ENCODE results near the gene BRSK2. TPM values are rescaled to one million over a fixed set of nuclear protein-coding genes. Genes with fewer than 3 reads are reported as not detected.

The BRSK2 gene
- total and polyA plus RNA-seq, 2 donors: 0.14 to 1.1 TPM

DNA sequence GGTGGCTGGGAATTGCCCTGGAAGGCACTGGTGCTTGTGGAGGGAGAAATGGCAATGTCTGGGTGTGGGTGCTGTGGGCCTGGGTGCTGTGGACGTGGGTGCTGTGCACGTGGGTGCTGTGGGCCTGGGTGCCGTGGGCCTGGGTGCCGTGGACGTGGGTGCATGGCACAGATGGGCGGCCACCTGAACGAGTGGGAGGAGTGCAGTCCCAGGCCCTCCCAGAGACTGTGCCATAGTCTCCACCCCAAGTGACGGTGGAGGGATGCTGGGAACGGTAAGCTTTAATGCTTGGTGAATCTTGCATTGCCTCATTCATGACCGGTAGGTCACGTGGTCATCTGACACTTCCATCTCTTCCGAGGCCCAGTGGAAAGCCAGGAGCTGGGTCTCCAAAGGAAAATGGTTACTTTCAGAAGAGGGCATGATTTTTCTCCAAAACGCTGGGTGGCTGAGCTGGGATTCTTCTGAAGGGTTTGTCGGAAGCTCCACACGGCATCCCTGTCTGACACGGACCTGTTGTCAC lies 28.8 kb upstream of the BRSK2 start:
- 93% methylated on average over 16 of the region's 16 CpGs for WGBS
- H3K36me3 ChIP-seq (ENCODE audit: control insufficient read depth in 2 of 2, insufficient read depth in 2 of 2, low read length in 1 of 2): no peaks in the 10 kb centered on the region

DNA sequence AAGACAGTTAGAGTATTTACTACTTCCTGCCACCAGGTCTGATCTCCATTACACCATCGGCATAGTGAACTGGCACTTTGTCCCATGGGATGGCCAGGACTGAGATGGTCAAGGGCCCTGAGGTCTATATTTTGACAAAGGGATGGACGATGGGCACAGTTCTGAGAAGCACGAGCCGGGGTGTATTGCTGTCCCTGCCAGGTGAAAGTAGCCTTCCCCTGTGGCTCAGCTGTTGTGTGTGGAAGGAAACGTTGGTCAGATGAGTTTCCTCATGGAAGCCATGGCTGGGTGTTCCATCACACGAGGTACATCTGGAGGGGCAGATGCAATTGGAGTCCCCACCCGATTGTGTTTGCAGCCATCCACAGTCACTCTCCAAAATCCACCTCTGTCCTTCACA lies 27.9 kb upstream of the BRSK2 start:
- Histone ChIP-seq H3K27me3 (ENCODE audit: control insufficient read depth in 2 of 2, insufficient read depth in 1 of 2, low read length in 1 of 2) (no peaks in the 10 kb centered on the region), H3K36me3 (ENCODE audit: control insufficient read depth in 2 of 2, insufficient read depth in 2 of 2, low read length in 1 of 2) (no peaks in the 10 kb centered on the region), H3K4me3 (ENCODE audit: low read length in 2 of 2) (no peak overlapping the region), H3K9me3 (ENCODE audit: control insufficient read depth in 2 of 2, insufficient read depth in 1 of 2, low read length in 1 of 2) (peaks cover 0 to 10% of the 10 kb centered on the region in 2 donors), H3K4me1 (ENCODE audit: control insufficient read depth in 2 of 2, insufficient read depth in 2 of 2, low read length in 2 of 2) (no peaks in the 10 kb centered on the region), H3K27ac (ENCODE audit: low read depth in 1 of 2, low read length in 1 of 2) (no peak overlapping the region)
- WGBS: 81% methylated on average over 7 of the region's 7 CpGs
- no peak for DNase-seq (ENCODE audit: low read depth in 6 of 9, low spot score in 9 of 9)

More for the DNA sequence above, 28.8 kb upstream of the BRSK2 start:
- Histone ChIP-seq H3K4me1 (ENCODE audit: control insufficient read depth in 2 of 2, insufficient read depth in 2 of 2, low read length in 2 of 2) (no peaks in the 10 kb centered on the region), H3K4me3 (ENCODE audit: low read length in 2 of 2) (no peak overlapping the region), H3K27ac (ENCODE audit: low read depth in 1 of 2, low read length in 1 of 2) (no peak overlapping the region), H3K27me3 (ENCODE audit: control insufficient read depth in 2 of 2, insufficient read depth in 1 of 2, low read length in 1 of 2) (no peaks in the 10 kb centered on the region), H3K9me3 (ENCODE audit: control insufficient read depth in 2 of 2, insufficient read depth in 1 of 2, low read length in 1 of 2) (peaks cover 1 to 8% of the 10 kb centered on the region in 2 donors)
- DNase-seq (ENCODE audit: low read depth in 6 of 9, low spot score in 9 of 9): no peak

DNA sequence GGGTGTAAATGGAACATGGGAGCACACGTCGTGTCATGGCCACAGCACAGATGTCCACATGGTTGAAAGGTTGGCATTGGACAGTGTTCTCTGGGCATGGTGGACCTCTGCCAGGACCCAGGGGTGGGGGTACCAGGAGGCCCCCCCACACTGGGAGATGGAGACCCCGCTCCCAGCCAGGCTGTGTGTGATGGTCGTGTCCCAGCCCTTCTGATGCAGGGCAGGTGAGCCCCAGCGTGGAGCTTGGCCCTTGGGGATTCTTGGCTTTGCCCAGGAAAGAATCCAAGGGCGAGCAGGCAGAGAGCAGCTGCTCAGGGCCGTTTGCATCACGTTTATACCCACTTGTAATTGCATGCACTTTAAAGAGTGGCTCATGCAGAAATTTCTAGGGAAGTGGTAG lies 22.0 kb upstream of the BRSK2 start:
- H3K27me3 ChIP-seq (ENCODE audit: control insufficient read depth in 2 of 2, insufficient read depth in 1 of 2, low read length in 1 of 2): no peaks in the 10 kb centered on the region
- no peaks in the 10 kb centered on the region for H3K36me3 ChIP-seq (ENCODE audit: control insufficient read depth in 2 of 2, insufficient read depth in 2 of 2, low read length in 1 of 2)
- H3K4me1 ChIP-seq (ENCODE audit: control insufficient read depth in 2 of 2, insufficient read depth in 2 of 2, low read length in 2 of 2): no peaks in the 10 kb centered on the region
- DNase-seq (ENCODE audit: low read depth in 6 of 9, low spot score in 9 of 9): no peak
- no peak overlapping the region for H3K4me3 ChIP-seq (ENCODE audit: low read length in 2 of 2)
- peaks cover 0 to 29% of the 10 kb centered on the region in 2 donors for H3K9me3 ChIP-seq (ENCODE audit: control insufficient read depth in 2 of 2, insufficient read depth in 1 of 2, low read length in 1 of 2)
- H3K27ac ChIP-seq (ENCODE audit: low read depth in 1 of 2, low read length in 1 of 2): no peak overlapping the region
- 93% methylated on average over 8 of the region's 8 CpGs for WGBS

DNA sequence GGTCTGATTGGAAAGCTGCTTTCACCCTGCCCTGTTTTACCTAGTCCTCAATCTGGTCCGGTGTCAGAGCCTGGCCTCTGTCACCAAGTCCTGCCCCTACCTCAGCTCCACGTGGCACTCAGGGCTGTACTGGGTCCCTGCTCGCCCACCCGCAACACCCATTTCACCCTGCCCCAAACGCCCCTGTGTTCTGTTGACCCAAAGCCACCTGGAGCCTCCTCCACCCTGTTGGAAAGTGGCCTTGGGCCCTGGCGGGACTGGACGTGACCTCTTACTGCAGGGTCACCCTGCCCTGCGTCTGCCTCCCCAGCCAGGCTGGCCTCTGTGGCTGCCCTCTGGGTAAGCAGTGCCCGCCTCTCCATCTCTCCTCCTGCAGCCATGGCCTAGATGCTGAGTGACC lies 21.5 kb upstream of the BRSK2 start:
- no peaks in the 10 kb centered on the region for H3K36me3 ChIP-seq (ENCODE audit: control insufficient read depth in 2 of 2, insufficient read depth in 2 of 2, low read length in 1 of 2)
- no peak overlapping the region for H3K4me3 ChIP-seq (ENCODE audit: low read length in 2 of 2)
- H3K9me3 ChIP-seq (ENCODE audit: control insufficient read depth in 2 of 2, insufficient read depth in 1 of 2, low read length in 1 of 2): peaks cover 0 to 29% of the 10 kb centered on the region in 2 donors
- no peaks in the 10 kb centered on the region for H3K4me1 ChIP-seq (ENCODE audit: control insufficient read depth in 2 of 2, insufficient read depth in 2 of 2, low read length in 2 of 2)
- H3K27me3 ChIP-seq (ENCODE audit: control insufficient read depth in 2 of 2, insufficient read depth in 1 of 2, low read length in 1 of 2): no peaks in the 10 kb centered on the region
- no peak overlapping the region for H3K27ac ChIP-seq (ENCODE audit: low read depth in 1 of 2, low read length in 1 of 2)
- WGBS: 94% methylated on average over 9 of the region's 9 CpGs
- DNase-seq (ENCODE audit: low read depth in 6 of 9, low spot score in 9 of 9): no peak

DNA sequence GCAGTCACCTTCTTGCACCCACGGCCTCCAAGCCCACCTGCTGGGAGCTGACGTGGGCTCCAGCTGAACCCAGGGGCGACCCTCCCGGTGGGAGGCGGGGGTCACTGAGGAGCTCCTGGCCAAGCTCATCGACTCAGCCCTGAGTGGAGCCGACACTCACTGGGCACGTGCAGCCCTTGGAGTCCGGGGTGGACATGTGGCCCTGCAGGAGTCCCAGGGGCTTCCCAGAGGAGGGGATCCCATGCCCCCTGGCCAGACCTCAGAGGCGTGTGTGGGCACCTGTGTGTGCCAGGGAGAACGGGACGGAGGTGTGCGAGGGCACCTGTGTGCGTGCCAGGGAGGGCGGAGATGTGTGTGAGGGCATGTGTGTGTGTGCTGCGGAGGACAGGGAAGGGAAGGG lies 20.8 kb upstream of the BRSK2 start:
- Histone ChIP-seq H3K4me3 (ENCODE audit: low read length in 2 of 2) (no peak overlapping the region), H3K27me3 (ENCODE audit: control insufficient read depth in 2 of 2, insufficient read depth in 1 of 2, low read length in 1 of 2) (no peaks in the 10 kb centered on the region), H3K9me3 (ENCODE audit: control insufficient read depth in 2 of 2, insufficient read depth in 1 of 2, low read length in 1 of 2) (peaks cover 0 to 26% of the 10 kb centered on the region in 2 donors), H3K4me1 (ENCODE audit: control insufficient read depth in 2 of 2, insufficient read depth in 2 of 2, low read length in 2 of 2) (no peaks in the 10 kb centered on the region), H3K27ac (ENCODE audit: low read depth in 1 of 2, low read length in 1 of 2) (no peak overlapping the region), H3K36me3 (ENCODE audit: control insufficient read depth in 2 of 2, insufficient read depth in 2 of 2, low read length in 1 of 2) (no peaks in the 10 kb centered on the region)
- 93% methylated on average over 16 of the region's 16 CpGs for WGBS
- no peak for DNase-seq (ENCODE audit: low read depth in 6 of 9, low spot score in 9 of 9)

DNA sequence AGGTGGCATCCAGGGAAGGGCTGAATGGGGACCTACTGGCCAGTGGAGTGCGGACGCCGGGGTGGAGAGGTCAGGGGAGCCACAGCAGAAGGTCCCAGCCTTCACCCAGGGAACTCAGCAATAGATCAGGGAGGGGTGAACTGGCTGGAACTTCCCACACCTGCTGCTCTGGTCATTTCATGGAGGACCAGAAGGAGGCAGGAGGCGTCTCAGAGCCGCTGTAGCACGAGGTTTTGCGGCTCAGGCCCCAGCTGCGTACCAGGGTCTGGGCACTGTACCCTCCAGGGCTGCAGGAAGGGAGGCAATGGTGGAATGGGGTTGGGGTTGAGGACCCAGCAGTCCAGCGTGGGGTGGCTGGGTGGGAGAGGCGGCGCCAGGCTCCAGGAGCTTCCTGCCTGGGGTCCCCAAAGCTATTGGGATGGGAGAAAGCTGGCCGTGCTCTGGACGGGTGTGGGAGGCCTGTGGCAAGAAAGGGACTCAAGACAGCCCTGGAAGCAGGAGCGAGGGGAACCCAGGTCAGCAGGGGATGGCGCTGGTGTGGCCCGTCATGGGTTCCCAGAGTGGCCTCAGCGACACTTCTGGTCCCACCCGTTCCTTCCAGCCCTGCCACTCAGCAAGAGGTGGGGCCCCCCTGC lies 20.2 kb upstream of the BRSK2 start:
- Histone ChIP-seq H3K4me3 (ENCODE audit: low read length in 2 of 2) (no peak overlapping the region), H3K4me1 (ENCODE audit: control insufficient read depth in 2 of 2, insufficient read depth in 2 of 2, low read length in 2 of 2) (no peaks in the 10 kb centered on the region), H3K9me3 (ENCODE audit: control insufficient read depth in 2 of 2, insufficient read depth in 1 of 2, low read length in 1 of 2) (peaks cover 0 to 26% of the 10 kb centered on the region in 2 donors), H3K36me3 (ENCODE audit: control insufficient read depth in 2 of 2, insufficient read depth in 2 of 2, low read length in 1 of 2) (no peaks in the 10 kb centered on the region), H3K27ac (ENCODE audit: low read depth in 1 of 2, low read length in 1 of 2) (no peak overlapping the region), H3K27me3 (ENCODE audit: control insufficient read depth in 2 of 2, insufficient read depth in 1 of 2, low read length in 1 of 2) (no peaks in the 10 kb centered on the region)
- DNase-seq (ENCODE audit: low read depth in 6 of 9, low spot score in 9 of 9): no peak
- 90% methylated on average over 18 of the region's 18 CpGs for WGBS

DNA sequence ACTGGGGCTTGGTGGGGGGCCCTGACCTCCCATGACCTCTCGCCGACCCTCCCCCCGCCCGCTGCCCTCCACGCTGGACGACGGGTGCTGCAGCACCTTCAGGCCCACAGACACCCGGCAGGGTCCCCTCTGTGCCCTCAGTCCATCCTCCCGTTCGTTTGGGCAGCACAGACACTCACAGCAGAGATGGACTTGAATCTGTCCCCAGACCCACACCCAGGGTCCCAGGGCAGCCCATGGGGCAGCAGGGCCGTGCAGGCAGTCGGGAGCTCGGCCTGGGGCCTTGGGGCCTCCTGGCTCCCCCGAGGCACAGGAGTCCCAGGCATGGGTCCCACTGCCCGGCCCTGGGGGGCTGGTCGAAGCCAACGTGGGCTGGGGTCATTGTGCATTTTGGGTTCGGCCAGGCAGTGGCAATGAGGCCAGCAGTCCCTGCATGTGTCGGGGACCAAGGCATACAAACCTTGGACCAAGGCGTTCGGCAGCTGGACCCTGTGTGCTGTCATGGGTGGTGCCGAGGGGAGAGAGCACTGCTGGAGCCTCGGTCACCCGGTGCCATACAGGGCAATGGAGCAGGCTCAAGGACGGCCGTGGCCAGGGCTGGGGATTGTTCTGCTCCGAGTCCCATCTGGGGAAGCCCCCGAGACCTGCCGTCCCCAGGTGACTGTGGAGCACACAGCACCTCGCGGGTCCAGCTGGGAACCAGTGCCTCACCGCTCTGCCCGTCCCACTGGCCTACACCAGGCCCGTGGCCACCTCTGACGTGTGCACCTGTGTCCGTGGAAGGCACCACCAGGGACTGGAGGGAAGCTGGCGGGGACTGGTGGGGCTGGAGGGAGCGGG lies 19.3 kb upstream of the BRSK2 start:
- Histone ChIP-seq H3K9me3 (ENCODE audit: control insufficient read depth in 2 of 2, insufficient read depth in 1 of 2, low read length in 1 of 2) (peaks cover 0 to 26% of the 10 kb centered on the region in 2 donors), H3K4me3 (ENCODE audit: low read length in 2 of 2) (no peak overlapping the region), H3K4me1 (ENCODE audit: control insufficient read depth in 2 of 2, insufficient read depth in 2 of 2, low read length in 2 of 2) (no peaks in the 10 kb centered on the region), H3K27ac (ENCODE audit: low read depth in 1 of 2, low read length in 1 of 2) (no peak overlapping the region), H3K36me3 (ENCODE audit: control insufficient read depth in 2 of 2, insufficient read depth in 2 of 2, low read length in 1 of 2) (no peaks in the 10 kb centered on the region), H3K27me3 (ENCODE audit: control insufficient read depth in 2 of 2, insufficient read depth in 1 of 2, low read length in 1 of 2) (no peaks in the 10 kb centered on the region)
- WGBS: 93% methylated on average over 38 of the region's 38 CpGs
- DNase-seq (ENCODE audit: low read depth in 6 of 9, low spot score in 9 of 9): no peak

DNA sequence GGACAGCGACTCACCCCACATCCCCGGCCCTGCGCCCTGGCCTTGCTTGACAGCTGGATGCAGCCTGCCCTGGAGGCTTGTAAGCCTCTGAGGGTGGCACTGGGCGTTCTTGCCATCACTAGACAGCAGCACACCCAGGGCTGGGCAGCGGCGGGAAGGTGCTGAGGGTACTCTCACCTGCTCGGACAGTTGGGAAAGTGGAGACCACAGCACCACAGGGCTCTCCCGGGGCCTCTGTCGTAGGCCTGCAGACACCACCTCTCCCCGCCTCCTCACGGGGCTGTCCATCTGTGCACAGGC lies 18.8 kb upstream of the BRSK2 start:
- DNase-seq (ENCODE audit: low read depth in 6 of 9, low spot score in 9 of 9): no peak
- H3K27ac ChIP-seq (ENCODE audit: low read depth in 1 of 2, low read length in 1 of 2): no peak overlapping the region
- no peaks in the 10 kb centered on the region for H3K36me3 ChIP-seq (ENCODE audit: control insufficient read depth in 2 of 2, insufficient read depth in 2 of 2, low read length in 1 of 2)
- WGBS: 93% methylated on average over 11 of the region's 11 CpGs
- no peaks in the 10 kb centered on the region for H3K27me3 ChIP-seq (ENCODE audit: control insufficient read depth in 2 of 2, insufficient read depth in 1 of 2, low read length in 1 of 2)
- H3K4me3 ChIP-seq (ENCODE audit: low read length in 2 of 2): no peak overlapping the region
- peaks cover 0 to 21% of the 10 kb centered on the region in 2 donors for H3K9me3 ChIP-seq (ENCODE audit: control insufficient read depth in 2 of 2, insufficient read depth in 1 of 2, low read length in 1 of 2)
- no peaks in the 10 kb centered on the region for H3K4me1 ChIP-seq (ENCODE audit: control insufficient read depth in 2 of 2, insufficient read depth in 2 of 2, low read length in 2 of 2)

DNA sequence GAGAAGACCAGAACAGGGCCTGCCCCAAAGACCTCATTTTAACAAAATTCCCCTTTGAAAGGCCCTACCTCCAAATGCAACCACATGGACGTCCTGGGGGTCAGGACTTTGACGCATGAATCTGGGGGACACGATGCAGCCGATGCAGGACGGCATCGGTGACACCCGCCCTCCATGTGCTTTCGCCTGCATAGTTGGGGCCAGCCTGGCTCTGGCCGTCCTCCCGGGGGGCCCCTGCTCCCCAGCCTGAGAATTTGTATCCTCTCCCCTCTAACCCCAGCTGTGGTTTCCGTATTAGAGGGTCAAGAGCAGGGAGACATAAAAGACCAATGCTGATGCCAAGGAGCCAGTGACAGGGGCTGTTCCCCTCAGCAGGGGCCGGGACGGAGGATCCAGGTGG lies 18.4 kb upstream of the BRSK2 start:
- H3K9me3 ChIP-seq (ENCODE audit: control insufficient read depth in 2 of 2, insufficient read depth in 1 of 2, low read length in 1 of 2): peaks cover 0 to 21% of the 10 kb centered on the region in 2 donors
- no peaks in the 10 kb centered on the region for H3K4me1 ChIP-seq (ENCODE audit: control insufficient read depth in 2 of 2, insufficient read depth in 2 of 2, low read length in 2 of 2)
- H3K4me3 ChIP-seq (ENCODE audit: low read length in 2 of 2): no peak overlapping the region
- no peak for DNase-seq (ENCODE audit: low read depth in 6 of 9, low spot score in 9 of 9)
- no peaks in the 10 kb centered on the region for H3K27me3 ChIP-seq (ENCODE audit: control insufficient read depth in 2 of 2, insufficient read depth in 1 of 2, low read length in 1 of 2)
- WGBS: 96% methylated on average over 13 of the region's 13 CpGs
- H3K27ac ChIP-seq (ENCODE audit: low read depth in 1 of 2, low read length in 1 of 2): no peak overlapping the region
- H3K36me3 ChIP-seq (ENCODE audit: control insufficient read depth in 2 of 2, insufficient read depth in 2 of 2, low read length in 1 of 2): no peaks in the 10 kb centered on the region
